SKM-1 treated with dmso at 0.1 percent for 144 hours (cell line): ENCODE results near the gene FEZ2.

ENCODE experiments used
- DNase-seq: peaks from one replicate; lab custom pipeline; 2025; ENCODE audit not compliant: unreplicated experiment; lab: John Stamatoyannopoulos, UW

The FEZ2 gene

GRCh38 chr2:36562973-36563532 is 34.9 kb downstream of the FEZ2 start:
- DNase-seq: no peak

GRCh38 chr2:36562240-36562639 is 35.7 kb downstream of the FEZ2 start:
- DNase-seq: no peak

GRCh38 chr2:36561237-36561944 is 36.6 kb downstream of the FEZ2 start:
- DNase-seq: no peak

GRCh38 chr2:36560726-36561125 is 37.2 kb downstream of the FEZ2 start:
- DNase-seq: no peak

- no peak for DNase-seq
These were observed 38.6 kb downstream of the FEZ2 start for GRCh38 chr2:36559221-36559942.

GRCh38 chr2:36556842-36557241 is 41.1 kb downstream of the FEZ2 start:
- DNase-seq: no peak

GRCh38 chr2:36555789-36556188 is 42.2 kb downstream of the FEZ2 start:
- DNase-seq: no peak

GRCh38 chr2:36554531-36554930 is 43.4 kb downstream of the FEZ2 start:
- DNase-seq: no peak

- DNase-seq: peak; percentile 46
These were observed 44.3 kb downstream of the FEZ2 start for GRCh38 chr2:36553683-36554082.

- no peak for DNase-seq
These were observed 48.0 kb downstream of the FEZ2 start for GRCh38 chr2:36550006-36550405.

GRCh38 chr2:36549165-36549574 is 48.8 kb downstream of the FEZ2 start:
- no peak for DNase-seq

GRCh38 chr2:36547906-36548305 is 50.1 kb downstream of the FEZ2 start:
- no peak for DNase-seq

- DNase-seq: no peak
These were observed 52.0 kb downstream of the FEZ2 start for GRCh38 chr2:36545871-36546416.

- no peak for DNase-seq
These were observed 53.2 kb downstream of the FEZ2 start for GRCh38 chr2:36544638-36545338.

GRCh38 chr2:36541891-36542595 is 55.9 kb downstream of the FEZ2 start:
- no peak for DNase-seq

GRCh38 chr2:36540986-36541754 is 56.8 kb downstream of the FEZ2 start:
- no peak for DNase-seq

GRCh38 chr2:36539631-36540030 is 58.3 kb downstream of the FEZ2 start:
- no peak for DNase-seq

GRCh38 chr2:36538335-36538734 is 59.6 kb downstream of the FEZ2 start:
- no peak for DNase-seq

- DNase-seq: no peak
These were observed 61.2 kb downstream of the FEZ2 start for GRCh38 chr2:36536776-36537175.

GRCh38 chr2:36535099-36535498 is 62.9 kb downstream of the FEZ2 start:
- DNase-seq: no peak
